Activated naive CD4-positive, alpha-beta T cell treated with anti-CD3 and anti-CD28 coated beads for 36 hours (primary cell): ENCODE data around the gene OR13C2. TPM values are rescaled to one million over a fixed set of nuclear protein-coding genes. Genes with fewer than 3 reads are reported as not detected.

Experiments
- CTCF ChIA-PET: fragments of 350-600 bp; sonication (Branson Sonifier 250); formaldehyde crosslinking; loops from one replicate; lab custom pipeline; 2021; ENCODE audit warnings: antibody characterized with exemption; lab: Charles Lee
- DNase-seq: peaks from one replicate; pipeline ENCODE4 v3.0.0-alpha.2; 2020
- H3K27ac Mint-ChIP-seq: one replicate; pipeline ENCODE4 v1.8.0; 2021; ENCODE audit warnings: mild to moderate bottlenecking, mixed read lengths
- H3K27me3 Mint-ChIP-seq: one replicate; pipeline ENCODE4 v1.8.0; 2021; ENCODE audit warnings: low read depth, mixed read lengths
- H3K36me3 Mint-ChIP-seq: one replicate; pipeline ENCODE4 v1.8.0; 2021; ENCODE audit warnings: low read depth, mixed read lengths
- H3K4me1 Mint-ChIP-seq: one replicate; pipeline ENCODE4 v1.8.0; 2021; ENCODE audit warnings: low read depth, mixed read lengths
- H3K4me3 Mint-ChIP-seq: one replicate; pipeline ENCODE4 v1.8.0; 2021; ENCODE audit warnings: mild to moderate bottlenecking, moderate library complexity, mixed read lengths
- H3K9me3 Mint-ChIP-seq: one replicate; pipeline ENCODE4 v1.8.0; 2021; ENCODE audit warnings: mixed read lengths
- intact Hi-C: fragments of 100-400 bp; cut with micrococcal nuclease; formaldehyde crosslinking; loops from one replicate; pipeline ENCODE4 v1.15.1; 2023
- total RNA-seq, 2 experiments: library from RNA; stranded (reverse); gene quantifications; one replicate each; pipeline ENCODE4 v1.2.3, GENCODE V29; 2021

The OR13C2 gene
- total RNA-seq, 2 experiments from 2014 or later, result not detected

DNA sequence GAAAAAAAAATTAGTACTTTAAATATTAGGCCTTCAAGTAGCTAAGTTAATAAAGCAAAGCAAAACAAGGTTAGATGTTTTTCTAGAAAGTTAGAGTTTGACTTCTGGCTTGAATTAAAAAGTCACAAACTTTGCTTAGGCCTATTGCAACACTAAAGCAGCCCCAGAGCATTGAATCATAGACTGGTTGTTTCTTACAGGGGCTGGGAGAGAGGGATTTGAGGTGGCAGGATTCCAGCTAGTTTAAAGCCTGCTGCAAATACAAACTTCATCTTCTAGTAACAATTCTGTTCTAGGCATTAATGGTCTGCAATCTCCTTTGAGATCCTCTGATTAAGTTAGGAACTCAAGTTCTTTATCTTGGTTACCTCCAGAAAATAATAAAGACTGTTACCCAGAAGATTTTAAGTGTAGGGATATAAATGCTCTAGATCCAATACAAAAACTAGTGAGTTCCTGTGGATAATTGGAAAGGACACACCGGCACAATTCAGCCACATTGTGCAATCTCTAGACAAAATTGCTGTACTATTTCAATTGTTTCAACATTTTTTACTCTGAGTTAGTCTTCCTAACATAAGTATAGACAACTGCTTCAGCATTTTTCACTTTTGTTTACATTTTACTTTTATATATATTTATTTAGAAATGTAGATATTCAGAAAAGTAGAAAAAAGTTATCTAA, 18.8 kb downstream of the OR13C2 start:
- H3K4me1 Mint-ChIP-seq, result no peaks in the 10 kb centered on the region
- CTCF ChIA-PET, result no interaction called here
- no peaks in the 10 kb centered on the region for H3K27me3 Mint-ChIP-seq
- no peak for DNase-seq
- H3K4me3 Mint-ChIP-seq, result no peak overlapping the region
- H3K27ac Mint-ChIP-seq, result no peak overlapping the region
- no peaks in the 10 kb centered on the region for H3K9me3 Mint-ChIP-seq
- H3K36me3 Mint-ChIP-seq, result no peaks in the 10 kb centered on the region
- intact Hi-C loops, result no loop called here

DNA sequence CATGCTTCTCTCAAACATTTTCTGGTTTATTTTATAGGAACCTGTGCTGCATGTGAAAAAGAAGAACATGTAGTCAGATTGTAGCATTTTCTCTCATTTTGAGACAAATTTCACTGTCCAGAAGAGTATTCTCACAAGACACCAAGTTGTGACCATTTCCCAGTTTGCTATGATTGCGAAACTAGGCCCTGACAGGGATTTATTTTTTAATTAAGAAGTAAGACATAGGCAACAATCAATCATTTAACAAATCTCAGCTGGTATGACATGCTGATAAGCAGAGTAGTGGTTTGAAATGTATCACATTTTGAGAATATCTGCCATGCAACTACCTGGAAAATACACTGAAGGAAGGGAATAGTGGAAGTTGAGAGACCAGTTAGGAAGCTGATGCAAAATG, 24.9 kb downstream of the OR13C2 start:
- no peaks in the 10 kb centered on the region for H3K9me3 Mint-ChIP-seq
- H3K4me1 Mint-ChIP-seq, result no peaks in the 10 kb centered on the region
- no peaks in the 10 kb centered on the region for H3K27me3 Mint-ChIP-seq
- DNase-seq, result no peak
- intact Hi-C loops, result no loop called here
- CTCF ChIA-PET, result interaction anchor here (0.5 kb wide), 1 partner anchor 1937 kb away, joined by 4 read pairs; no protein-coding TSS in a partner anchor
- H3K27ac Mint-ChIP-seq, result no peak overlapping the region
- H3K36me3 Mint-ChIP-seq, result no peaks in the 10 kb centered on the region
- no peak overlapping the region for H3K4me3 Mint-ChIP-seq

DNA sequence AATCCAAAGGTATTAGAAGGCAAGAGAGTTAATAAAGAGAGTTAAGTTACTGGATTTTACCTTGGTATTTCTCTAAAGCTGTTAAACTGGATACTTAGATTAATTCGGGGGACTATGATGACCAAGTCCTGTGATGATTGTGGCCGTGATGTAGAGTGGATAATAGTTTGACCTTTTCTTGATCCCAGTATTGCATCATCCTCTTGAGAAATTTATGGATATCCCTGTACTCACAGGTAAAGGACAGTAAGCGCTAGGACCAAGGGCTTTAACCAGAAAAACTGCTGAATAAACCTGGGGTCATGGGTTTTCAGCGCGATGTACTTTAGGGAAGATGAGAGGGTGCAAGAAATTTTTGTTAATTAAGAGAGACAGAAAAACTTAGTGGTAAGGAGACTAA, 28.2 kb downstream of the OR13C2 start:
- no peak for DNase-seq
- Mint-ChIP-seq H3K4me1 (no peaks in the 10 kb centered on the region), H3K27me3 (no peaks in the 10 kb centered on the region), H3K27ac (no peak overlapping the region), H3K36me3 (no peaks in the 10 kb centered on the region), H3K4me3 (no peak overlapping the region), H3K9me3 (peaks cover 3% of the 10 kb centered on the region)
- intact Hi-C loops, result no loop called here
- CTCF ChIA-PET, result no interaction called here

DNA sequence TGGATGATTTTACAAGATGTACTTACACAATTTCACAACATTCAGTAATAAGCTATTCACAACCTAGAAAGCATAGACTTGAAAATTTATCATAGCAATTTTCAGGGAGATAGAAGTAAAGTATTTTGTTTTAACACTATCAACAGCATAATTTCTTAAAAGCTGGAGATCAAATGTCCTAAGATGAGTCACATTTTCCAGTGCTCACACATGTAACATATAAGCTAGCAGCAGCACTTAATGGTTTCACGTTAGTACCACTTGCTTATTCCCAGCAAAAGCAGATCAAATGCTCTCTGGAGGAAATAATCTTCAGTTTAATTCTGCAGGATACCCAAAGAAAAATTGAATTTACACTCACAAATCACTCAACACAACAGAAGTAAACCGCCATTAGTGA, 30.0 kb downstream of the OR13C2 start:
- H3K4me3 Mint-ChIP-seq, result no peak overlapping the region
- DNase-seq, result no peak
- H3K27me3 Mint-ChIP-seq, result no peaks in the 10 kb centered on the region
- no peak overlapping the region for H3K27ac Mint-ChIP-seq
- no peaks in the 10 kb centered on the region for H3K36me3 Mint-ChIP-seq
- H3K9me3 Mint-ChIP-seq, result peaks cover 3% of the 10 kb centered on the region
- intact Hi-C loops, result no loop called here
- CTCF ChIA-PET, result interaction anchor here (0.6 kb wide), 1 partner anchor 691 kb away, joined by 4 read pairs; no protein-coding TSS in a partner anchor
- H3K4me1 Mint-ChIP-seq, result no peaks in the 10 kb centered on the region

DNA sequence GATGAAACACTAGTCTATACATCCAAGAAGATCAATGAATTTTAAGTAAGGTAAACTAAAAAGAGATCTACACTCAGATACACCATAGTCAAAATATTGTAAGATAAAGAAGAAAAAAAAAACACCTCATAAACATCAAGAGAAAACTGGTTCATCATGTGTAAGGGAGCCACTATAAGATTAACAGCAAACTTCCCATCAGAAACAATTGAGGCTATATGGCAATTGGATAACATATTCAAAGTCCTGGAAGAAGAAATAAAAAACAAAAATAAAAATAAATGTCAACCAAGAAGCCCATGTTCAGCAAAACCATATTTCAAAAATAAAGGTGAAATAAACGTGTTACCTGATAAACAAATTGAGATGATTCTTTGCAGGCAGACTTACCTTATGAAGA, 32.8 kb downstream of the OR13C2 start:
- H3K4me1 Mint-ChIP-seq, result no peaks in the 10 kb centered on the region
- H3K9me3 Mint-ChIP-seq, result peaks cover 3% of the 10 kb centered on the region
- no peaks in the 10 kb centered on the region for H3K36me3 Mint-ChIP-seq
- no peak overlapping the region for H3K4me3 Mint-ChIP-seq
- intact Hi-C loops, result no loop called here
- no peak for DNase-seq
- CTCF ChIA-PET, result no interaction called here
- H3K27ac Mint-ChIP-seq, result no peak overlapping the region
- H3K27me3 Mint-ChIP-seq, result no peaks in the 10 kb centered on the region

DNA sequence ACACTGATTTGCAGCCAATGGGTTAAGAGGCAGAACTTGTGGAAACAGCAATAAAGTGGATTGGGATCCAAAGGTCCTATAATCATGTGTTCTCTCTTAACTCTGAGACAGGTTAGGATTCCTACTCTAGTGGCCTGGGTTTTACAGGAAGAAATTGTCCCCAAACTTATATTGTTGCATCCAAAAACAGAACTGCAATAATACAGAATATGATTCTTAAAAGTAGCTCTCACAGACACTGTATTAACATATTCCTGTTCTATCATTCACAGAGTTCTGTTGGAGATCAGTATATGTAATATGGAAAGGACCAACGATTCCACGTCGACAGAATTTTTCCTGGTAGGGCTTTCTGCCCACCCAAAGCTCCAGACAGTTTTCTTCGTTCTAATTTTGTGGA, 36.6 kb downstream of the OR13C2 start, which contains the start of gene OR13C8:
Gene OR13C8, plus strand, starts transcription at position 301 of the 400 bp plus-strand sequence. Its CDS starts 0 bp downstream, at position 301.
- Mint-ChIP-seq H3K27me3 (no peaks in the 10 kb centered on the region), H3K4me1 (no peaks in the 10 kb centered on the region), H3K27ac (no peak within 1 kb of the TSS), H3K9me3 (peaks cover 3% of the 10 kb centered on the region), H3K4me3 (no peak within 1 kb of the TSS), H3K36me3 (no peaks in the 10 kb centered on the region)
- CTCF ChIA-PET, result no interaction called here
- intact Hi-C loops, result no loop called here
- no peak for DNase-seq

DNA sequence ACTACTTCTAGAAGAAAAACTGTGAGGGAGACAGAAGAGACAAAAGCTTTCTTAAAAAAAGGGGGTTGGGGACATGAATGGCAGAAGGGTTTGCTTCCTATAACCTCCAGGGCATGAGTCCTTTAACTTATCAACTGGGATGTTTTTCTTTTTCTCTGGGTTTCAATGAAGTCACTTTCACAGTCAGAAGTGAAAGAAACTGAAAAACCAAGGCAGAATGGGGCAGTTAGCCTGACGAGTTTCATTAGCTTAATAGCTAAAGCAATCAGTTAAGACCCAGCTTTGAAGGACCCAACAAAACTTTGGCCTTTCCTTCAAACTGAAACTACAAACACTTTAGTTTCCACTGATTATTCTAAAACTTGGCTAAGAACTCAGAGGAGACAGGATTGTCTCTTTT, 41.1 kb downstream of the OR13C2 start:
- Mint-ChIP-seq H3K4me1 (no peaks in the 10 kb centered on the region), H3K27ac (no peak overlapping the region), H3K36me3 (no peaks in the 10 kb centered on the region), H3K27me3 (no peaks in the 10 kb centered on the region), H3K4me3 (no peak overlapping the region), H3K9me3 (no peaks in the 10 kb centered on the region)
- no peak for DNase-seq
- CTCF ChIA-PET, result interaction anchor here (1.1 kb wide), 1 partner anchor 44 kb away, joined by 3 read pairs; no protein-coding TSS in a partner anchor
- intact Hi-C loops, result no loop called here

DNA sequence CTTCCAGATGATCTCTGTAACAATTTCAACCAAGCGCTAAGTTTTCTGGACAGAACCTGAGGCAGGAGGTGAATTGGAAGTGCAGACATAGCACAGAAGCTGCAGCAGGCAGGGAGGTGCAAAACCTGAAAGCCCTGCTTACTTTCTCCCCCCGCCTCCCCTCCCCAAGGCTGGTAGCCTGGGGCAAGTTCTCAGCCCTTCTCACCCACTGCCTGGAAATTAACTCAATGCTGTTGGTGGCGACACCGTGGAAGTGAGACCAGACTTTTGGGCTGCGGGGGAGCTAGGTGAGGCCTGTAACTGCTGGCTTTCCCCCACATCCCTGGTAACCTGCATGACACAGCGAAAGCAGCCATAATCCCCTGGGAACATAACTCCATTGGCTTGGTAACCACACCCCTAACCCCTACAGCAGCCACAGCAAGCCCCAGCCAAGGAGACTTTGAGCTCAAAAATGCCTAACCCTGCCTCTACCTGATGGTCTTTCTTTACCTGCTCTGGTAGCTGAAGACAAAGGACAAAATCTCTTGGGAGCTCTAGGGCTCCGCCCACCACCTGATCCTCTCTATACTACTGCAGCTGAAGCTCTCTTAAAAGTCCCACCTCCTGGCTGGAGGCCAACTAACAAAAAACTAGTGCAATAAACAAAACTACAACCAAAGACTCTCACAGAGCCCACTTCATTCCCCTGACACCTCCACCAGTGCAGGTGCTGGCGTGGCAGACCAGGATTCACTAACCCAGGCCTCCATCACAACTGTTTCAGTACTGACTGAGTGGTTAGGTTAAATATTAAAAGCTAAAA, 48.4 kb downstream of the OR13C2 start:
- Mint-ChIP-seq H3K27me3 (no peaks in the 10 kb centered on the region), H3K9me3 (no peaks in the 10 kb centered on the region), H3K36me3 (no peaks in the 10 kb centered on the region), H3K4me3 (no peak overlapping the region), H3K4me1 (no peaks in the 10 kb centered on the region), H3K27ac (no peak overlapping the region)
- intact Hi-C loops, result no loop called here
- DNase-seq, result no peak
- CTCF ChIA-PET, result no interaction called here

DNA sequence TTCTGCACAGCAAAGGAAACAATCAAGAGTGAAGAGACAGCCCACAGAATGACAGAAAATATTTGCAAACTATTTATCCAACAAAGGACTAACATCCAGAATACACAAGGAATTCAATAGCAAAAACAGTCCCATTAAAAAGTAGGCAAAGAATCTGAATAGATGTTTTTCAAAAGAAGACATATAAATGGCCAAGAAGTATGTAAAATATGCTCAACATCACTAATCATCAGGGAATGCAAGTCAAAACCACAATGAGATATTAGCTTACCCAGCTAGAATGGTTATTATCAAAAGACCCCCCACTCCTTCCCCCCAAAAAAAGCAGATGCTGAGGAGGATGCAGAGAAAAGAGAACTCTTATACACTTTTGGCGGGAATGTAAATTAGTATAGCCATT, 49.9 kb downstream of the OR13C2 start:
- Mint-ChIP-seq H3K36me3 (no peaks in the 10 kb centered on the region), H3K4me3 (no peak overlapping the region), H3K9me3 (no peaks in the 10 kb centered on the region), H3K27ac (no peak overlapping the region), H3K4me1 (no peaks in the 10 kb centered on the region), H3K27me3 (no peaks in the 10 kb centered on the region)
- CTCF ChIA-PET, result no interaction called here
- DNase-seq, result no peak
- intact Hi-C loops, result no loop called here

Other genes starting within 250 kb of the OR13C2 start
- not detected for gene OR13F1, start 101.4 kb downstream of the OR13C2 start, total RNA-seq
- gene OR13C4, start 78.4 kb downstream of the OR13C2 start, total RNA-seq, result not detected
- gene OR13C3, start 68.8 kb downstream of the OR13C2 start, total RNA-seq, result not detected
- gene OR13C8, start 36.5 kb downstream of the OR13C2 start, total RNA-seq, result not detected
- not detected for gene OR13C5, start 6.2 kb downstream of the OR13C2 start, total RNA-seq
- gene OR13C9, start 12.6 kb upstream of the OR13C2 start, total RNA-seq, result not detected
- gene OR13D1, start 88.9 kb upstream of the OR13C2 start, total RNA-seq, result not detected
- 10 to 100 TPM; 17.8 TPM for gene NIPSNAP3A, start 142.1 kb upstream of the OR13C2 start, total RNA-seq
- gene NIPSNAP3B, start 158.5 kb upstream of the OR13C2 start, total RNA-seq, result under 1 TPM; 0.38 to 0.49 TPM